Measurements from ENCODE around the gene AKR1A1.
A peak's percentile ranks its signal among the peaks of the same experiment; 100 is the strongest.
"Not testable (repeated sequence)": the region's sequence is repeated elsewhere in the genome, so short reads cannot be mapped to it uniquely, and the experiment has no call there.

The AKR1A1 gene

DNA sequence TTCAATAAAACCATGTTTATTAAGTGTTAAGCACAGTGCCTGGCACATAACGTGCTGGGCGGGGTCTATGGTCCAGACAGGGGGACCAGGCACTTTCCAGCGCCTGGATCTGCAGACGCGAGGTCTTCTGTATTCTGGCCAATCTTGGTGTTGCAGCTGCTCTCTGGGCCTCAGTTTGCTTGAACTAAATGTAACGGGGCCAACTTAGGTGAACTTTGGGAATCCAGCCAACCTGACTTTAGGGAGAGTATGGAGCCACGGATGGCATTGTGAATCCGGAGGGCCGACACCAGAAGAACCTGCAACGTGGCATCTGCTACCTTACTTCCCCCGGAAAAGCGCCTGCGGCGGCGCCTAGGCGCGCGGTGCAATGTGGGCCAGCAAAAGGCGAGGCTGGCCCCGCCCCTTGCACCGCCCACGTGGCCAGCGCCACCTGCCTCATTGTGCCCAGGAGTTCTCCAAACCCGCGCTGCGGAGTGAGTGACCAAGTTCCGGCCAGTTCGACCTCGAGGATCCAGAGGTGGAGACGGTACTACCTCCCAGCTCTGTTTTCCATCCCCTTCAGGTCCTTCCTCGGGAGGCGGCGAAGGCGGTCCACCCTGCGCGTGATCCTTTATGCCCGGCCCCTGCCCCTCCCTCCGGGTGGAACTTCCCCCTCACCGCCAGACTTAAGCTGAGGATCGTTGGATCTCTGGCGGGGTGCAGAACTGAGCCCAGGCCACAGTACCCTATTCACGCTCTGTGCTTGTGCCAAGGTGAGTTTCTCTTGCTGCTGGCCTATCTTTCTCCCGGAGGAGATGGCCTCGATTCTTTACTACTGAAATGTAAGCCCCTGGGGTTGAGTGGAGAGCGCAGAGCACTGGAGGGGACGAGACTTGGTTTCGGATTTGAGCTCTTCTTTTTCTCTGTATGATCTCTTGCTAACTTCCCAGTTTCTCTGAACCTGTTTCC lies at the start of gene AKR1A1:
Gene AKR1A1, plus strand, starts transcription at position 426 of the 951 bp plus-strand sequence. CDS start 10,969 bp downstream, outside the sequence.
- peak; percentile 96 for DNase-seq

- no peak for DNase-seq
Observed at GRCh38 chr1:45501505-45501859, 49.1 kb upstream of the AKR1A1 start.

DNA sequence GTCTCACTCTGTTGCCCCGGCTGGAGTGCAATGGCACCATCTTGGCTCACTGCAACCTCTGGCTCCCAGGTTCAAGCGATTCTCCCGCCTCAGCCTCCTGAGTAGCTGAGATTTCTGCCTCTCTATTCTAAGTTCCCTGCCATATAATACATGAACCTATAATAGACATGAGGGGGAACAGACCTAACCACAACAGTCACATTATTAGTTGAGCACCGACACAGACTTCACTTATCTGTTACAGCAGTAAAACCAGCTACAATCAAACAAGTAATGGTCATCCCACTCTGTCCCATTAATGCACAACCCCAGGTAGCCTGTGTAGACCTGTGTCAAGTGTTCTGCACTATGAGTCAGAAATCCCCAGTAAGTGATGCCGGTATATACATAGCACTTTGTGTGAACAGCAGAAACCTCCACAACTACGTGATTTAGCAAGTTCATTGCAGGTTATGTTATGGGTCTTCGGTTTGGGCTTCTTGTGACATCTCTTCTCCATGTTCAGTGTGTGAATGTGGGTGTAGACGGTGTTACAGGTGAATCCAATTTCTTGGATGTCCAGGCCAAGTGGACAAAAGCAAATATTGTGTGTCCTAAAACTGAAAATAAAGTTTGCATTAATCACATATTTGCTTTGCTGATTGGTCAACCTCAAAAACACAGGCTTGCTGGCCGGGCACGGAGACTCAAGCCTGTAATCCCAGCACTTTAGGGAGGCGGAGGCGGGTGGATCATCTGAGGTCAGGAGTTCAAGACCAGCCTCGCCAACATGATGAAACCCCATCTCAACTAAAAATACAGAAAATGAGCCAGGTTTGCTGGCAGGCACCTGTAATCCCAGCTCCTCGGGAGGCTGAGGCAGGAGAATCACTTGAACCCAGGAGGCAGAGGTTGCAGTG lies 46.9 kb upstream of the AKR1A1 start:
- no peak for DNase-seq

GRCh38 chr1:45507195-45507594 lies 43.4 kb upstream of the AKR1A1 start:
- no peak for DNase-seq

- DNase-seq = no peak
Observed at GRCh38 chr1:45507893-45508292, 42.7 kb upstream of the AKR1A1 start.

GRCh38 chr1:45508295-45509151 lies 42.1 kb upstream of the AKR1A1 start:
- DNase-seq = no peak

GRCh38 chr1:45510036-45510971 lies 40.3 kb upstream of the AKR1A1 start:
- DNase-seq = no peak

DNA sequence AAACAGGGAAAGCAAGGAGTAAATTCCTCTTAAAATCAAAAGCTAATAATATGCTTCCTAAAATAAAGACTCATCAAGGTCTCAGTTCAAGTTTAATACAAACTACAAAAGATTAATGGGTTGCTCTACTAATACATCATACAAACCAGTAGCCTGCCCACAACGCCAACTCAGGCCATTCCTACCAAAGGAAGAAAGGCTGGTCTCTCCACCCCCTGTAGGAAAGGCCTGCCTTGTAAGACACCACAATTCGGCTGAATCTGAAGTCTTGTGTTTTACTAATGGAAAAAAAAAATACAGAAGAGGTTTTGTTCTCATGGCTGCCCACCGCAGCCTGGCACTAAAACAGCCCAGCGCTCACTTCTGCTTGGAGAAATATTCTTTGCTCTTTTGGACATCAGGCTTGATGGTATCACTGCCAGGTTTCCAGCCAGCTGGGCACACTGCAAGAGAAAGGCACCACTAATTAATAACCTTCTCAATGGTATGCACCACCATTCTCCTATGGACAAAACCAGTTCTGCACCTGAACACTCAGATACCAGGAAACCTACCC lies 39.6 kb upstream of the AKR1A1 start:
- no peak for DNase-seq

DNA sequence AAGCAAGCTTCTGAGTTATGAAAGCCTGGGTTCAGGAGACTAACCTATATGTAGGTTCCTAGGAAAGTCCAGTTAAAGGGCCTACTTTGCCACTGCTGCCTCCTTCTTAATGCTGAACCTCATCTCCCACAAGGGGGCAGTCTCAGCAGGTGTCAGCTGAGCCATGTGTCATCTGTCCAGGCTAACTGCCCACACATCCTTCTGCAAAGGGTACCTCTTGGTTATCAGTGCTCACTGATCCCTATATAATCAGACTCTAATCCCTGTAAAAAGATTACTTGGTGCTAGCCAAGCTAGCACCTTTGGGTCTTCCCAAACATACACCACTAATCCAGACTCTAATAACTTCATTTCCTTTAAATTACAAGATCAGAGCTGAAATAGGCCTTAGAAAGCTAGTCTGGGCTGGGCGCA lies 38.0 kb upstream of the AKR1A1 start:
- DNase-seq = peak; percentile 57

- DNase-seq = not testable (repeated sequence)
Observed at GRCh38 chr1:45513532-45514260, 36.9 kb upstream of the AKR1A1 start.

DNA sequence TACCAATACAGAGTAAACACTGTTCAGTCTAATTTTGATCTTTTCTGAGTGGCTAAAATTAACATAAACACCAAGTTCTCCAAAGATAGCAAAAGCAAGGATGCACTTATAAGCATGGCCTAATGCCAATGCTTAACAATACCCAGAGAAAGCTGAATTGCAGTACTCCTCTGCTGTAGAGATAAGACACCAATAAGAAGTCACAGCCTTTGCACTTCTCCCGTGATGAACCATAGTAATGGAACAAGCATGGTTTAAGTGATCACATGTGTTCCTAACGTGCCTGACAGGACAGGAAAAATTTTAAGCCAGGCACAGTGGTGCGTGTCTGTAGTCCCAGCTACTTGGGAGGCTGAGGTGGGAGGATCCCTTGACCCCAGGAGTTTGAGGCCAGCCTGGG lies 34.6 kb upstream of the AKR1A1 start:
- DNase-seq = no peak

GRCh38 chr1:45516465-45516864 lies 34.2 kb upstream of the AKR1A1 start:
- DNase-seq = no peak

GRCh38 chr1:45518366-45518765 lies 32.3 kb upstream of the AKR1A1 start:
- not testable (repeated sequence) for DNase-seq

GRCh38 chr1:45518910-45519309 lies 31.7 kb upstream of the AKR1A1 start:
- no peak for DNase-seq

DNA sequence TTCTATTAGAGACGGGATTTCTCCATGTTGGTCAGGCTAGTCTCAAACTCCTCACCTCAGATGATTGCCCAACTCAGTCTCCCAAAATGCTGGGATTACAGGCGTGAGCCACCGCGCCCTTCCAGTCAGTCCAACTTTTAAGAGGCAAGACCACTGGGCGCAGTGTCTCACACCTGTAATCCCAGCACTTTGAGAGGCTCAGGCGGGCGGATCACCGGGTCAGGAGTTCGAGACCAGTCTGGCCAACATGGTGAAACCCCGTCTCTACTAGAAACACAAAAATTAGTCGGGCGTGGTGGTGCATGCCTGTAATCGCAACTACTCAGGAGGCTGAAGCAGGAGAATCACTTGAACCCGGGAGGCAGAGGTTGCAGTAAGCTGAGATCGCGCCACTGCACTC lies 30.9 kb upstream of the AKR1A1 start:
- not testable (repeated sequence) for DNase-seq

DNA sequence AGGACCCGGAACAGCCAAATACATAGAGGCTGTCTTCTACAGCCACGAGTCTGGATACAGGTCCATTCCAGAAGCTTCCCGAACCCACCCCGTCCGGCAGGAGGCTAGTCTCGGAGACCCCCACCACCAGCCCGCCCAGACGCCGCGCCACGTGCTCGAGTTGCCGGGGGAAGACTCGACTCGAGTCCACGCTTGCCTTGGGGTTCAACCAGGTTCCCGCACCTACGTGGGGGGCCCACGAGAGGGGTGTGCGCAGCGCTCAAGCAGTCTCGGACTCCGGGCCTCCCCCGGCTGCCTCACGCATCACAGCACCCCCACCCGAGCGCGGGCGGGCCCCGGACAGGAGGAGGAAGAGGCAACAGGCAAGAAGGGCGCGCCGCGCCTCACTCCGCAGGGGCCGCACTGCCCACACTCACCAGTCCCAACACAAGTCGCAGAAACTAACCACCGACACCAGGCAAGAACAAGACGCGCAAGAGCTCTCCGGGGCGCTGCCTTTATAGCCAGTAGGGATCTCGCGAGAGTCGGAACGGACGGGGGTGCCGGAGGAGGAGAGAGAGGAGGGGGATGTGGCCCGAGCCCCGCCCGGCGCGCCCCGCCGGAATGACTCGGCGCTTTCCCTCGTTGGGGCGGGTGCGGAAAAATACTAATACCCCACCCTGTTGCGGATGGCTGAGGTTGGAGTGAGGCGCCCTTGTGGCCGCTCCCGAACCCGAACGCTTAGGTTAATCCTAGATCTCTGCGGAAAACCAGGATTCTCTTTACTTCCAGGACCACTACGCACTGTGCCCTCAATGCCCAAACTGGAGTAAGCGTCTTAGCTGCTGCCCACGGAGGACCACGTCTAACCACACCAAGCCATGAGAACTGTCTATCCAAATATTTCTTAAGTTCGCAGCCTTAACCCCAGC lies 29.0 kb upstream of the AKR1A1 start, which contains the start of gene PRDX1:
Gene PRDX1, minus strand, starts transcription at position 472 of the 911 bp plus-strand sequence. CDS start 2,841 bp downstream, outside the sequence.
- DNase-seq = peak; percentile 97

GRCh38 chr1:45522324-45523104 lies 28.1 kb upstream of the AKR1A1 start:
- DNase-seq = no peak

- DNase-seq = not testable (repeated sequence)
Observed at GRCh38 chr1:45523516-45523915, 27.1 kb upstream of the AKR1A1 start.

Data from NCI-H1092 treated with DMSO at 0.1 percent for 48 hours (cell line).